ENCODE data around the gene STIP1. TPM values are rescaled to one million over a fixed set of nuclear protein-coding genes. Genes with fewer than 3 reads are reported as not detected.
A peak's percentile ranks its signal among the peaks of the same experiment; 100 is the strongest.

The STIP1 gene
- total RNA-seq (2021) (267 and 299 TPM in 2 replicates), Bru-seq, nascent RNA (percentile 90 among the genes with signal in this experiment), BruChase-seq, experiment 1, labeled RNA remaining after a 2-hour chase (percentile 95 among the genes with signal in this experiment), BruChase-seq, experiment 2, labeled RNA remaining after a 6-hour chase (percentile 97 among the genes with signal in this experiment)
- long read RNA-seq, transcript STIP1-201 (14 exons, 2,196 nt) = major isoform, 681 of 872 reads
- long read RNA-seq, partial matches to known transcripts = 31 of 872 reads
- long read RNA-seq, other reads (novel, unspliced or antisense) = 156 of 872 reads

- H3K27me3 ChIP-seq (ENCODE audit: insufficient read depth, low read depth) = no peaks in the 10 kb centered on the region
- TF ChIP-seq EZH2 (IDR thresholded peaks at IDR 0.05; ENCODE audit: low read depth) (no peak), CTCF (conservative IDR thresholded peaks at IDR 0.05) (peak; percentile 31; the same call in 1 of the 2 replicates)
- POLR2A ChIA-PET (ENCODE audit: unreplicated experiment) = interaction anchor here (0.5 to 0.8 kb wide), 7 partner anchors 16 to 344 kb away, joined by 3 to 19 read pairs (median 5); no protein-coding TSS in a partner anchor
- no TSS peak for BruUV-seq (replicated peaks)
- H3K27ac ChIP-seq = peak within 1 kb of the TSS; percentile 64
- H3F3A ChIP-seq (ENCODE audit: insufficient read depth, low read depth) = peaks cover 44% of the 10 kb centered on the region; the same call in 1 of the 2 replicates
- H2AFZ ChIP-seq = peak within 1 kb of the TSS; percentile 79
- intact Hi-C loops (cut with micrococcal nuclease; ENCODE audit: unreplicated experiment) = loop anchor here (1.0 to 5.0 kb wide), 3 partner anchors 21 to 119 kb away; partner anchors contain the start of genes DNAJC4, ESRRA and VEGFB
- H3K9me3 ChIP-seq (ENCODE audit: insufficient read depth, low read depth) = no peaks in the 10 kb centered on the region
- CTCF ChIA-PET = interaction anchor here (0.6 to 0.8 kb wide), 8 partner anchors 15 to 301 kb away, joined by 3 to 6 read pairs (median 3); partner anchors contain the start of gene CATSPERZ
- no peaks in the 10 kb centered on the region; the same call in 1 of the 2 replicates for H4K20me1 ChIP-seq (ENCODE audit: insufficient read depth)
- peak; percentile 100 for DNase-seq
- H3K4me1 ChIP-seq (replicated peaks; ENCODE audit: insufficient read depth) = peaks cover 29% of the 10 kb centered on the region
- H3K36me3 ChIP-seq (ENCODE audit: low read depth) = peaks cover 12% of the 10 kb centered on the region; the same call in 1 of the 2 replicates
- H3K4me3 ChIP-seq = peak within 1 kb of the TSS; percentile 64
- no peaks in the 10 kb centered on the region for H3K9me2 ChIP-seq (ENCODE audit: insufficient read depth)
- peaks cover 28% of the 10 kb centered on the region for H3K79me2 ChIP-seq (ENCODE audit: low read depth)
- H3K4me2 ChIP-seq = peak within 1 kb of the TSS; percentile 90
These were observed at the start of gene STIP1 for GRCh38 chr11:64185693-64186491. STIP1 (plus strand) TSS chr11:64186171; CDS start chr11:64186262, 91 bp downstream.

- no peaks in the 10 kb centered on the region for H3K79me2 ChIP-seq (ENCODE audit: low read depth)
- H3K4me2 ChIP-seq = no peak overlapping the region
- no peaks in the 10 kb centered on the region for H3K9me2 ChIP-seq (ENCODE audit: insufficient read depth)
- H3K4me1 ChIP-seq (replicated peaks; ENCODE audit: insufficient read depth) = no peaks in the 10 kb centered on the region
- no peaks in the 10 kb centered on the region for H3K36me3 ChIP-seq (ENCODE audit: low read depth)
- CTCF ChIA-PET = no interaction called here
- H3K4me3 ChIP-seq = no peak overlapping the region
- no TSS peak for BruUV-seq (replicated peaks)
- H4K20me1 ChIP-seq (ENCODE audit: insufficient read depth) = peaks cover 65% of the 10 kb centered on the region
- TF ChIP-seq EZH2 (IDR thresholded peaks at IDR 0.05; ENCODE audit: low read depth) (no peak), CTCF (conservative IDR thresholded peaks at IDR 0.05) (no peak)
- POLR2A ChIA-PET (ENCODE audit: unreplicated experiment) = no interaction called here
- intact Hi-C loops (cut with micrococcal nuclease; ENCODE audit: unreplicated experiment) = no loop called here
- no peaks in the 10 kb centered on the region for H3F3A ChIP-seq (ENCODE audit: insufficient read depth, low read depth)
- no peaks in the 10 kb centered on the region for H3K27me3 ChIP-seq (ENCODE audit: insufficient read depth, low read depth)
- no peak overlapping the region for H3K27ac ChIP-seq
- no peak overlapping the region for H2AFZ ChIP-seq
- no peaks in the 10 kb centered on the region for H3K9me3 ChIP-seq (ENCODE audit: insufficient read depth, low read depth)
- DNase-seq = no peak
These were observed 49.1 kb upstream of the STIP1 start for GRCh38 chr11:64136765-64137441.

GRCh38 chr11:64138398-64138797 lies 47.6 kb upstream of the STIP1 start:
- H3K4me2 ChIP-seq = no peak overlapping the region
- H3K27me3 ChIP-seq (ENCODE audit: insufficient read depth, low read depth) = no peaks in the 10 kb centered on the region
- no peaks in the 10 kb centered on the region for H3K9me2 ChIP-seq (ENCODE audit: insufficient read depth)
- DNase-seq = no peak
- intact Hi-C loops (cut with micrococcal nuclease; ENCODE audit: unreplicated experiment) = no loop called here
- no TSS peak for BruUV-seq (replicated peaks)
- H3K4me3 ChIP-seq = no peak overlapping the region
- TF ChIP-seq CTCF (conservative IDR thresholded peaks at IDR 0.05) (no peak), EZH2 (IDR thresholded peaks at IDR 0.05; ENCODE audit: low read depth) (no peak)
- no peak overlapping the region for H2AFZ ChIP-seq
- no peaks in the 10 kb centered on the region for H3K36me3 ChIP-seq (ENCODE audit: low read depth)
- H3F3A ChIP-seq (ENCODE audit: insufficient read depth, low read depth) = no peaks in the 10 kb centered on the region
- no peaks in the 10 kb centered on the region for H3K4me1 ChIP-seq (replicated peaks; ENCODE audit: insufficient read depth)
- H4K20me1 ChIP-seq (ENCODE audit: insufficient read depth) = peaks cover 57% of the 10 kb centered on the region
- ChIA-PET POLR2A (ENCODE audit: unreplicated experiment) (no interaction called here), CTCF (interaction anchor here (0.5 kb wide), 1 partner anchor 191 kb away, joined by 3 read pairs; no protein-coding TSS in a partner anchor)
- no peaks in the 10 kb centered on the region for H3K79me2 ChIP-seq (ENCODE audit: low read depth)
- no peaks in the 10 kb centered on the region for H3K9me3 ChIP-seq (ENCODE audit: insufficient read depth, low read depth)
- H3K27ac ChIP-seq = no peak overlapping the region
